ENCODE measurements around the gene ATP6V1E1. TPM values are rescaled to one million over a fixed set of nuclear protein-coding genes. Genes with fewer than 3 reads are reported as not detected.
A peak's percentile ranks its signal among the peaks of the same experiment; 100 is the strongest.

The ATP6V1E1 gene
- total RNA-seq, 1 experiment from 2014 or later, result 89.2 TPM

DNA sequence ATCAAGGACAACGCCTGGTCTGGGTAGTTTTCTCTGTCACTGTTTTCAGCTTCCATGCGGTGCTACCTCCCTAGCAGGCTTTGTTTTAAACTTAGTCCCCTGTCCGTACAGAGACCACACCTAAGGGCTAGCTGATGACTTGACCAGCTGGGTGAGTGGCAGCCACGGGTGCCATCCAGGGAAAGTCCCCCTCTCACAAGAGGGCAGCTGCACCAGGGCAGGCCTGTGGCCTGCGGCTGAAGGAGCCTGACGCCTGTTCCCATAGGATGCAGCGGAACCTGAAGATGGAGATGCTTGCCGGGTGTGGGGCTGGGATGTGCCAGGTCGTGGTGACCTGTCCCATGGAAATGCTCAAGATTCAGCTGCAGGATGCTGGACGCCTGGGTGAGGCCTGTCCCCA lies 45.4 kb downstream of the ATP6V1E1 start:
- H3K9me3 ChIP-seq (ENCODE audit: control insufficient read depth, low read depth, low read length), result no peaks in the 10 kb centered on the region
- no peak overlapping the region for H3K9ac ChIP-seq (ENCODE audit: extremely low read depth, insufficient read length, low read length)
- DNase-seq, result no peak
- no peak overlapping the region for H4K5ac ChIP-seq (ENCODE audit: insufficient read length, low read depth, low read length)
- no peak overlapping the region for H3T11ph ChIP-seq (ENCODE audit: low read length)
- H2BK120ac ChIP-seq (ENCODE audit: low read depth, low read length, poor library complexity, severe bottlenecking), result no peak overlapping the region
- no peak overlapping the region for H3K14ac ChIP-seq (ENCODE audit: insufficient read depth, low read length)
- H3K27me3 Mint-ChIP-seq (ENCODE audit: low read depth), result no peaks in the 10 kb centered on the region
- H4K8ac ChIP-seq (replicated peaks; ENCODE audit: insufficient read length, low read depth, low read length), result no peak overlapping the region
- H3K56ac ChIP-seq (ENCODE audit: insufficient read length, low read depth, low read length), result no peak overlapping the region
- H4K20me1 ChIP-seq (ENCODE audit: control insufficient read depth, insufficient read depth, insufficient read length), result no peaks in the 10 kb centered on the region
- no CpG with 5 or more reads among the region's 10 CpGs for WGBS (ENCODE audit: extremely low coverage, insufficient read length, low lambda C conversion rate)
- no peak overlapping the region for H2AK5ac ChIP-seq (ENCODE audit: insufficient read length, low read length)
- H3K4me1 ChIP-seq (ENCODE audit: insufficient read depth, low read length), result no peaks in the 10 kb centered on the region
- no peak overlapping the region for H3K4ac ChIP-seq (ENCODE audit: low read depth, low read length)
- no peak overlapping the region for H2BK12ac ChIP-seq (ENCODE audit: insufficient read length, low read depth, low read length)
- H3K18ac ChIP-seq (ENCODE audit: insufficient read length, low read depth, low read length), result no peak overlapping the region
- H3K27me3 ChIP-seq (ENCODE audit: insufficient read depth, low read length), result no peaks in the 10 kb centered on the region
- H2BK20ac ChIP-seq (ENCODE audit: low read depth, low read length, poor library complexity, severe bottlenecking), result no peak overlapping the region
- H3K23ac ChIP-seq (ENCODE audit: insufficient read length, low read depth, low read length), result no peak overlapping the region
- no peak overlapping the region for H3K4me2 ChIP-seq (ENCODE audit: insufficient read depth, insufficient read length, low read length)
- peaks cover 5 to 12% of the 10 kb centered on the region in 2 experiments for H3K4me1 Mint-ChIP-seq
- peak overlapping the region in 1 of 3 experiments; percentile 62; a peak in 1 of 7 replicates for H3K27ac Mint-ChIP-seq
- H2AFZ ChIP-seq (ENCODE audit: low read length), result no peak overlapping the region
- no peak overlapping the region for H4K91ac ChIP-seq (ENCODE audit: insufficient read length, low read depth, low read length)
- H3K23me2 ChIP-seq (ENCODE audit: insufficient read length, low read depth, low read length, poor library complexity, severe bottlenecking), result no peaks in the 10 kb centered on the region
- H2BK5ac ChIP-seq (ENCODE audit: insufficient read length, low read length), result no peak overlapping the region
- H3K9me3 Mint-ChIP-seq, result no peaks in the 10 kb centered on the region
- H3K27ac ChIP-seq (ENCODE audit: insufficient read length, low read depth, low read length), result no peak overlapping the region
- H3K79me1 ChIP-seq (ENCODE audit: insufficient read depth, low read depth, low read length, poor library complexity, severe bottlenecking), result no peaks in the 10 kb centered on the region
- TF ChIP-seq, protein P1, sequence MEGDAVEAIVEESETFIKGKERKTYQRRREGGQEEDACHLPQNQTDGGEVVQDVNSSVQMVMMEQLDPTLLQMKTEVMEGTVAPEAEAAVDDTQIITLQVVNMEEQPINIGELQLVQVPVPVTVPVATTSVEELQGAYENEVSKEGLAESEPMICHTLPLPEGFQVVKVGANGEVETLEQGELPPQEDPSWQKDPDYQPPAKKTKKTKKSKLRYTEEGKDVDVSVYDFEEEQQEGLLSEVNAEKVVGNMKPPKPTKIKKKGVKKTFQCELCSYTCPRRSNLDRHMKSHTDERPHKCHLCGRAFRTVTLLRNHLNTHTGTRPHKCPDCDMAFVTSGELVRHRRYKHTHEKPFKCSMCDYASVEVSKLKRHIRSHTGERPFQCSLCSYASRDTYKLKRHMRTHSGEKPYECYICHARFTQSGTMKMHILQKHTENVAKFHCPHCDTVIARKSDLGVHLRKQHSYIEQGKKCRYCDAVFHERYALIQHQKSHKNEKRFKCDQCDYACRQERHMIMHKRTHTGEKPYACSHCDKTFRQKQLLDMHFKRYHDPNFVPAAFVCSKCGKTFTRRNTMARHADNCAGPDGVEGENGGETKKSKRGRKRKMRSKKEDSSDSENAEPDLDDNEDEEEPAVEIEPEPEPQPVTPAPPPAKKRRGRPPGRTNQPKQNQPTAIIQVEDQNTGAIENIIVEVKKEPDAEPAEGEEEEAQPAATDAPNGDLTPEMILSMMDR (conservative IDR thresholded peaks at IDR 0.05), result no peak
- H2BK15ac ChIP-seq (ENCODE audit: low read depth, low read length), result no peak overlapping the region; the same call in 1 of the 2 replicates
- no peaks in the 10 kb centered on the region for H3K79me2 ChIP-seq (ENCODE audit: insufficient read depth, low read length)
- H3K36me3 Mint-ChIP-seq (ENCODE audit: insufficient read depth in 1 of 3, low read depth in 3 of 3), result peaks cover 0 to 2% (median 0%) of the 10 kb centered on the region in 3 experiments; a peak in 1 of 7 replicates
- H3K4me3 Mint-ChIP-seq, result no peak overlapping the region
